ENCODE measurements around the gene NTM. TPM values are rescaled to one million over a fixed set of nuclear protein-coding genes. Genes with fewer than 3 reads are reported as not detected.

NTM gene
- total RNA-seq, 1 experiment from 2014 or later = 9.9 TPM

DNA sequence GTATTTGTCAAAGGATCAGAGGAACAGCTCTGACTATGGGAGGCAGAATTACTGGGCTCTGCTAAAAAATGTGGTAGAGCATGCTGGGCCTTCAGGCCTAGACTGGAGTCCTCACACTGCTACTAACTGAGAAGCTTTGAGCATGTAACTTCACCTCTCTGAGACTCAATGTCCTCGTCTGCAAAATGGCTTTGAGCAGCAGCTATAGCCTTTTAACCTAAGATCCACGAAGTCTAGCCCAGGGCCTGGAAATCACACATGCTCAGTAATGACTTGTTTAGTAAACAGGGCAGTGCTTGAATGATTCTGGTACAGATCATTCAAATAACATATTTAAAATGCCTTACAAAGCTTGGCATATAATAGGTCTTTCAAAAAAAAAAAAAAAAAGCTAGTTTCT is 221.7 kb downstream of the NTM start:
- no peak overlapping the region for H2AK5ac ChIP-seq (ENCODE audit: insufficient read length, low read length)
- H3K23me2 ChIP-seq (ENCODE audit: insufficient read length, low read depth, low read length, poor library complexity, severe bottlenecking) = no peaks in the 10 kb centered on the region
- peaks cover 0 to 2% (median 0%) of the 10 kb centered on the region in 3 experiments; a peak in 1 of 7 replicates for H3K36me3 Mint-ChIP-seq (ENCODE audit: insufficient read depth in 1 of 3, low read depth in 3 of 3)
- no peak overlapping the region for H3K56ac ChIP-seq (ENCODE audit: insufficient read length, low read depth, low read length)
- WGBS (ENCODE audit: extremely low coverage, insufficient read length, low lambda C conversion rate) = no CpG with 5 or more reads among the region's 2 CpGs
- H4K91ac ChIP-seq (ENCODE audit: insufficient read length, low read depth, low read length) = no peak overlapping the region
- H3K9ac ChIP-seq (ENCODE audit: extremely low read depth, insufficient read length, low read length) = no peak overlapping the region
- H3K9me3 Mint-ChIP-seq = no peaks in the 10 kb centered on the region; a peak in 2 of 5 replicates
- H3K4me1 Mint-ChIP-seq = peaks cover 46 to 57% of the 10 kb centered on the region in 2 experiments
- H3K79me1 ChIP-seq (ENCODE audit: insufficient read depth, low read depth, low read length, poor library complexity, severe bottlenecking) = no peaks in the 10 kb centered on the region
- H2BK120ac ChIP-seq (ENCODE audit: low read depth, low read length, poor library complexity, severe bottlenecking) = no peak overlapping the region
- no peaks in the 10 kb centered on the region for H3K27me3 ChIP-seq (ENCODE audit: insufficient read depth, low read length)
- H3K27me3 Mint-ChIP-seq (ENCODE audit: low read depth) = peaks cover 5% of the 10 kb centered on the region
- H3K4me1 ChIP-seq (ENCODE audit: insufficient read depth, low read length) = peaks cover 7% of the 10 kb centered on the region
- H2BK20ac ChIP-seq (ENCODE audit: low read depth, low read length, poor library complexity, severe bottlenecking) = no peak overlapping the region
- H3K4me3 Mint-ChIP-seq = no peak overlapping the region
- TF ChIP-seq, protein P1, sequence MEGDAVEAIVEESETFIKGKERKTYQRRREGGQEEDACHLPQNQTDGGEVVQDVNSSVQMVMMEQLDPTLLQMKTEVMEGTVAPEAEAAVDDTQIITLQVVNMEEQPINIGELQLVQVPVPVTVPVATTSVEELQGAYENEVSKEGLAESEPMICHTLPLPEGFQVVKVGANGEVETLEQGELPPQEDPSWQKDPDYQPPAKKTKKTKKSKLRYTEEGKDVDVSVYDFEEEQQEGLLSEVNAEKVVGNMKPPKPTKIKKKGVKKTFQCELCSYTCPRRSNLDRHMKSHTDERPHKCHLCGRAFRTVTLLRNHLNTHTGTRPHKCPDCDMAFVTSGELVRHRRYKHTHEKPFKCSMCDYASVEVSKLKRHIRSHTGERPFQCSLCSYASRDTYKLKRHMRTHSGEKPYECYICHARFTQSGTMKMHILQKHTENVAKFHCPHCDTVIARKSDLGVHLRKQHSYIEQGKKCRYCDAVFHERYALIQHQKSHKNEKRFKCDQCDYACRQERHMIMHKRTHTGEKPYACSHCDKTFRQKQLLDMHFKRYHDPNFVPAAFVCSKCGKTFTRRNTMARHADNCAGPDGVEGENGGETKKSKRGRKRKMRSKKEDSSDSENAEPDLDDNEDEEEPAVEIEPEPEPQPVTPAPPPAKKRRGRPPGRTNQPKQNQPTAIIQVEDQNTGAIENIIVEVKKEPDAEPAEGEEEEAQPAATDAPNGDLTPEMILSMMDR (conservative IDR thresholded peaks at IDR 0.05) = no peak
- H2AFZ ChIP-seq (ENCODE audit: low read length) = no peak overlapping the region
- H4K20me1 ChIP-seq (ENCODE audit: control insufficient read depth, insufficient read depth, insufficient read length) = no peaks in the 10 kb centered on the region
- no peak overlapping the region for H4K8ac ChIP-seq (replicated peaks; ENCODE audit: insufficient read length, low read depth, low read length)
- no peak overlapping the region for H3K4ac ChIP-seq (ENCODE audit: low read depth, low read length)
- H2BK15ac ChIP-seq (ENCODE audit: low read depth, low read length) = no peak overlapping the region
- H3K4me2 ChIP-seq (ENCODE audit: insufficient read depth, insufficient read length, low read length) = no peak overlapping the region
- no peak overlapping the region for H3K14ac ChIP-seq (ENCODE audit: insufficient read depth, low read length)
- H4K5ac ChIP-seq (ENCODE audit: insufficient read length, low read depth, low read length) = no peak overlapping the region
- no peak overlapping the region for H3K27ac Mint-ChIP-seq
- no peaks in the 10 kb centered on the region for H3K79me2 ChIP-seq (ENCODE audit: insufficient read depth, low read length)
- no peak overlapping the region for H3T11ph ChIP-seq (ENCODE audit: low read length)
- no peak for DNase-seq
- no peaks in the 10 kb centered on the region for H3K9me3 ChIP-seq (ENCODE audit: control insufficient read depth, low read depth, low read length)
- H3K27ac ChIP-seq (ENCODE audit: insufficient read length, low read depth, low read length) = no peak overlapping the region
- no peak overlapping the region for H2BK12ac ChIP-seq (ENCODE audit: insufficient read length, low read depth, low read length)
- H3K23ac ChIP-seq (ENCODE audit: insufficient read length, low read depth, low read length) = no peak overlapping the region
- H2BK5ac ChIP-seq (ENCODE audit: insufficient read length, low read length) = no peak overlapping the region
- no peak overlapping the region for H3K18ac ChIP-seq (ENCODE audit: insufficient read length, low read depth, low read length)
